Measurements from ENCODE around the gene GAK. TPM values are rescaled to one million over a fixed set of nuclear protein-coding genes. Genes with fewer than 3 reads are reported as not detected.
"Not testable (repeated sequence)": the region's sequence is repeated elsewhere in the genome, so short reads cannot be mapped to it uniquely, and the experiment has no call there.

Gene GAK
- total RNA-seq, 2 experiments from 2014 or later = 97.8 to 102 TPM

DNA sequence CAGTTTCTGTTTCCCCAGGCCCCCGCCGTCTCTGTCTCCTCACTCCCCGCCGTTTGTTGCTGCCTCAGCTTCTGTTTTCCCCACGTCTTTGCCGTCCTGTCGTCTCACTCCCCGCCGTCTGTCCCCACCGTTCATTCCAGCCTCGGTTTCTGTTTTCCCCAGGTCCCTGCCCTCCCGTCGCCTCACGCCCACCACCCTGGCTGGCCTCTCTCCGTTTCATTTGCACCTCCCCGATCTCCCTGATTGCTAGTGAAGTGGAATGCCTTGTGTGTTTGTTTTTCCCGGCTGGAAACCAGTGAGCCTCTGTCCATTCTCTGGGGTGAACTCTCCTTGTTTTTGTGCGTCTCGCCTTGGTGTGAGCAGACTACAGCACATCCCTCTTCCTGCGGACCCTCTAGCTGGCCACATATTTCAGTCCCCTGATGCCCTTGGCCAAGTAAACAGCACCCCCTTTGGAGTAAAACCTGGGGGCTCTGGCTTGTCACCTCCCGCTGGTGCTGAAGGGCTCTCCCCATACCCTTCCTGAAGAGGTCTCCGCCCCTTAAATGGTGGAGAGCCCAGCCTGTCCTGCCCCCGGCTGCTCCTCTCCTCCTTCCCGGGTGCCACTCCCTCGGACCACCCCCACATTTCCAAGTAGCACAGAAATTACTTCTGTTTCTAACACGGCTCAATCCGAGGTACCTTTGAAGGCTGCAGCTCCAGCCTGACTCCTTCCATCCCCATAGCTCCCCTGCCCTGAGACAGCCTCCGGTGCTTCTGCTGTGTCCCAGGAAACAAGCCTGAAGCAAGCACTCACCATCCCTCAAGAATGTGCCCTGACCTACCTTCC is 13.4 kb upstream of the GAK start:
- DNase-seq (no peak), ATAC-seq (no peak)
- CTCF ChIA-PET = no interaction called here
- POLR2A ChIA-PET = interaction anchor here (1.2 kb wide), 1 partner anchor 13 kb away, joined by 4 read pairs; the partner anchor contains the start of genes GAK and TMEM175
- H3K36me3 Mint-ChIP-seq (ENCODE audit: low read depth) = no peaks in the 10 kb centered on the region
- TF ChIP-seq, protein P1, sequence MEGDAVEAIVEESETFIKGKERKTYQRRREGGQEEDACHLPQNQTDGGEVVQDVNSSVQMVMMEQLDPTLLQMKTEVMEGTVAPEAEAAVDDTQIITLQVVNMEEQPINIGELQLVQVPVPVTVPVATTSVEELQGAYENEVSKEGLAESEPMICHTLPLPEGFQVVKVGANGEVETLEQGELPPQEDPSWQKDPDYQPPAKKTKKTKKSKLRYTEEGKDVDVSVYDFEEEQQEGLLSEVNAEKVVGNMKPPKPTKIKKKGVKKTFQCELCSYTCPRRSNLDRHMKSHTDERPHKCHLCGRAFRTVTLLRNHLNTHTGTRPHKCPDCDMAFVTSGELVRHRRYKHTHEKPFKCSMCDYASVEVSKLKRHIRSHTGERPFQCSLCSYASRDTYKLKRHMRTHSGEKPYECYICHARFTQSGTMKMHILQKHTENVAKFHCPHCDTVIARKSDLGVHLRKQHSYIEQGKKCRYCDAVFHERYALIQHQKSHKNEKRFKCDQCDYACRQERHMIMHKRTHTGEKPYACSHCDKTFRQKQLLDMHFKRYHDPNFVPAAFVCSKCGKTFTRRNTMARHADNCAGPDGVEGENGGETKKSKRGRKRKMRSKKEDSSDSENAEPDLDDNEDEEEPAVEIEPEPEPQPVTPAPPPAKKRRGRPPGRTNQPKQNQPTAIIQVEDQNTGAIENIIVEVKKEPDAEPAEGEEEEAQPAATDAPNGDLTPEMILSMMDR (IDR thresholded peaks at IDR 0.05) = no peak
- intact Hi-C loops (cut with micrococcal nuclease) = no loop called here
- H3K4me3 Mint-ChIP-seq = no peak overlapping the region
- H3K4me1 Mint-ChIP-seq (ENCODE audit: low read depth) = no peaks in the 10 kb centered on the region
- no peaks in the 10 kb centered on the region for H3K9me3 Mint-ChIP-seq
- no peak overlapping the region for H3K27ac Mint-ChIP-seq
- H3K27me3 Mint-ChIP-seq = no peaks in the 10 kb centered on the region

DNA sequence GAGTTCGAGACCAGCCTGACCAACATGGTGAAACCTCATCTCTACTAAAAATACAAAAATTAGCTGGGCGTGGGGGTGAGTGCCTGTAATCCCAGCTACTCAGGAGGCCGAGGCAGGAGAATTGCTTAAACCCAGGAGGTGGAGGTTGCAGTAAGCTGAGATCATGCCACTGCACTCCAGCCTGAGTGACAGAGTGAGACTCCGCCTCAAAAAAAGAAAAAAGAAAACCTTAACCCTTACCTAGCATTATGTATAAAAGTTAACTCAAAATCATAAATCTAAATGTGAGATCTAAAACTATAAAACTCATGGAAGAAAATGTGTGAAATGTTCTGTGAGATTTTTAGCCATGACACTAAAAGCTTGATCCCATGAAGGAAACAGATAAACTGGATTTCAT is 7.4 kb upstream of the GAK start:
- CTCF ChIA-PET; H3K36me3 Mint-ChIP-seq (ENCODE audit: low read depth); ATAC-seq; H3K27me3 Mint-ChIP-seq; H3K4me3 Mint-ChIP-seq; intact Hi-C loops (cut with micrococcal nuclease); H3K27ac Mint-ChIP-seq; H3K9me3 Mint-ChIP-seq; DNase-seq: not testable (repeated sequence)
- POLR2A ChIA-PET = interaction anchor here (0.6 kb wide), 1 partner anchor 9 kb away, joined by 3 read pairs; no protein-coding TSS in a partner anchor
- peaks cover 15% of the 10 kb centered on the region for H3K4me1 Mint-ChIP-seq (ENCODE audit: low read depth)

DNA sequence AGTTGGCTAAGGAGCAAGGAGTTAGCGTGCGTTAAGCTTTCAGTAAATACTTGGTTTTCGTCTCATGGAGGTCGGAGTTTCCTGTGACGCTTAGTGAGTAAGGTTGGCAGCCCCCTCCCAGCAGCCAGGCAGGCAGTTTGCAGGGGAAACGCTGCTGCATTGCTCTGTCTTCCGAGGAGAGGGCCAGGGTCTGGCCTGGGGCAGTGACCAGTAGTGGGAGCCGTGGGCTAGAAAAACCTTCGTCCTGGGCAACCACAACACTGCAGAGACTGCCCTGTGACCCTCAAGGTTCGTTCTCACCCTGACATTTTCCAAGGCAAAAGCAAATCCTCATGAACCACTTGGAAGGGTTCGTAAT is 576 bp upstream of the GAK start:
- DNase-seq (no peak), ATAC-seq (peak; percentile 14)
- Mint-ChIP-seq H3K36me3 (ENCODE audit: low read depth) (no peaks in the 10 kb centered on the region), H3K9me3 (no peaks in the 10 kb centered on the region), H3K4me3 (peak overlapping the region; percentile 91), H3K27ac (peak overlapping the region; percentile 96), H3K27me3 (no peaks in the 10 kb centered on the region), H3K4me1 (ENCODE audit: low read depth) (peaks cover 44% of the 10 kb centered on the region)
- intact Hi-C loops (cut with micrococcal nuclease) = loop anchor here (5.0 kb wide), 1 partner anchor 55 kb away; the partner anchor contains the start of gene IDUA
- ChIA-PET POLR2A (interaction anchor here (0.8 to 4.8 kb wide), 12 partner anchors 10 to 151 kb away, joined by 3 to 25 read pairs (median 4); no protein-coding TSS in a partner anchor), CTCF (interaction anchor here (0.7 to 1.8 kb wide), 7 partner anchors 11 to 190 kb away, joined by 3 to 10 read pairs (median 4); partner anchors contain the start of gene IDUA)
- TF ChIP-seq, protein P1 (IDR thresholded peaks at IDR 0.05) = no peak

DNA sequence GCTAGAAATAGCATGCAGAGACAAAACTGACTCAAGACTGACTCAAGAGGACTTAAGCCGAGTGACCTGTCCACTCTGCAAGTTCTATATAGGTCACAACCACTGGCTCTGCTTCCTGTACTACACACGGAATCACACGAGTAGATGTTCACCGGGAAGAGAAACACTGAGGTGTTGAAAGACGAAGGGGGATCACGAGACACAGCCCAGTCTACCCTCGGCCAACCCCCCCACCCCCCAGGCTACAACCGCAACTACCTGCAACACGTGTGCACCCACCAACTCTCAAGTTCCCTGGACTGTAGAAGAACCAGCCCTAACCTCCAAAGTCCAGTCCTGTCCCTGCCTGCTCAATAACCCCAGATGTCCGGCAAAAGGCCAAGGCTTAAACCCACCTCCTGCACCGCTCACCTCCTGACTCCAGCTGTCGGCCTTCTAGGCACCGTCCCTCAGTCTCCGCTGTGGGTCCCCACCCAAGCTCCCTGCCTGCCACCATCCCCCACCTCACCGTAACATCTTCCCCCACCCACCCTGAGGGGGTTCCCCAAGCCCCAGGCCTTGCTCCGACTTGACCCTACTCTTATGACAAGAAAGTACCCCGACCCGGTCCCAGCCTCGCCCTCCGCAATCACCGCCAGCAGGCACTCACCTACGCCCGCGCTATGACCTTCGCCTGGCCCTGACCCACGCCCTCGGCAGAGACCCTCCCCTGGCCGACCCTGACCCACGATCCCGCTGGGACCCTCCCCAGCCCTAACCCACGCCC is 739 bp downstream of the GAK start:
- ChIA-PET POLR2A (interaction anchor here (0.8 to 4.8 kb wide), 12 partner anchors 9 to 177 kb away, joined by 3 to 25 read pairs (median 4); partner anchors contain the start of gene IDUA), CTCF (interaction anchor here (0.8 to 1.7 kb wide), 3 partner anchors 56 to 189 kb away, joined by 3 to 10 read pairs (median 4); partner anchors contain the start of gene IDUA)
- H3K4me1 Mint-ChIP-seq (ENCODE audit: low read depth) = peaks cover 46% of the 10 kb centered on the region
- H3K36me3 Mint-ChIP-seq (ENCODE audit: low read depth) = no peaks in the 10 kb centered on the region
- H3K4me3 Mint-ChIP-seq = peak overlapping the region; percentile 91
- TF ChIP-seq, protein P1 (IDR thresholded peaks at IDR 0.05) = no peak
- ATAC-seq (no peak), DNase-seq (peak; percentile 38)
- intact Hi-C loops (cut with micrococcal nuclease) = loop anchor here (2.0 to 5.0 kb wide), 2 partner anchors 53 to 56 kb away; partner anchors contain the start of gene IDUA
- H3K9me3 Mint-ChIP-seq = no peaks in the 10 kb centered on the region
- H3K27ac Mint-ChIP-seq = peak overlapping the region; percentile 96
- no peaks in the 10 kb centered on the region for H3K27me3 Mint-ChIP-seq

DNA sequence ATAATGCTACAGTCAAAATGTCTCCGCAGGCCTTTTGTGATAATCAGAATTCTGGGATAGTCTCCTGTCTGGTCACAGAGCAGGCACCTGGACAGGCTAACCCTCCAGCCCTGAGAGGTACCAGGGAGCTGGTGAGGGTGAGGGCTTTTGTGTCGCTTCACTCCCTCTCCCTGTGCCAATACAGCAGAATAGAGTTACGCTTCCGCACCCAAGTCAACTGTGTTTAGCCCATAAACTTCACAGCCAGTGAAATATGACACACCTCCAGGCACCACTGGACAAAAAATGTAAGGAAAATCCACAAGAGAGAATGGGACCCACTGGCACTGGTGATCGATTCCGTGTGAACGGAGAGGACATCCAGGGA is 1.3 kb downstream of the GAK start:
- peaks cover 45% of the 10 kb centered on the region for H3K4me1 Mint-ChIP-seq (ENCODE audit: low read depth)
- intact Hi-C loops (cut with micrococcal nuclease) = loop anchor here (2.0 to 5.0 kb wide), 2 partner anchors 52 to 56 kb away; partner anchors contain the start of gene IDUA
- no peaks in the 10 kb centered on the region for H3K9me3 Mint-ChIP-seq
- DNase-seq (no peak), ATAC-seq (no peak)
- H3K36me3 Mint-ChIP-seq (ENCODE audit: low read depth) = no peaks in the 10 kb centered on the region
- ChIA-PET CTCF (interaction anchor here (1.3 to 1.7 kb wide), 2 partner anchors 56 to 57 kb away, joined by 6 to 10 read pairs; partner anchors contain the start of gene IDUA), POLR2A (interaction anchor here (1.1 to 4.8 kb wide), 9 partner anchors 8 to 270 kb away, joined by 3 to 25 read pairs (median 3); partner anchors contain the start of gene IDUA)
- H3K27ac Mint-ChIP-seq = peak overlapping the region; percentile 96
- H3K27me3 Mint-ChIP-seq = no peaks in the 10 kb centered on the region
- peak overlapping the region; percentile 91 for H3K4me3 Mint-ChIP-seq
- TF ChIP-seq, protein P1 (IDR thresholded peaks at IDR 0.05) = no peak
